GM21526 (cell line): ENCODE data around the gene PLAGL1.

Experiments
- ATAC-seq: cut with Tn5 transposase; IDR thresholded peaks from one replicate; pipeline ENCODE4 v1.9.1; 2021; ENCODE audit warnings: moderate library complexity; ENCODE audit not compliant: unreplicated experiment, low FRiP score

PLAGL1 gene

GRCh38 chr6:143967706-143968376 is 40.2 kb downstream of the PLAGL1 start:
- no peak for ATAC-seq

- ATAC-seq, result no peak
Observed at GRCh38 chr6:143966312-143966711, 41.7 kb downstream of the PLAGL1 start.

- no peak for ATAC-seq
Observed at GRCh38 chr6:143965503-143966171, 42.4 kb downstream of the PLAGL1 start.

GRCh38 chr6:143964674-143965081 is 43.4 kb downstream of the PLAGL1 start:
- ATAC-seq, result no peak

GRCh38 chr6:143963158-143963919 is 44.7 kb downstream of the PLAGL1 start:
- no peak for ATAC-seq

- ATAC-seq, result no peak
Observed at GRCh38 chr6:143961886-143962878, 45.9 kb downstream of the PLAGL1 start.

GRCh38 chr6:143961066-143961465 is 47.0 kb downstream of the PLAGL1 start:
- no peak for ATAC-seq

GRCh38 chr6:143959927-143960326 is 48.1 kb downstream of the PLAGL1 start:
- no peak for ATAC-seq

- ATAC-seq, result no peak
Observed at GRCh38 chr6:143958839-143959399, 49.1 kb downstream of the PLAGL1 start.

- ATAC-seq, result no peak
Observed at GRCh38 chr6:143957679-143958274, 50.3 kb downstream of the PLAGL1 start.

GRCh38 chr6:143955971-143956370 is 52.1 kb downstream of the PLAGL1 start:
- no peak for ATAC-seq

- ATAC-seq, result no peak
Observed at GRCh38 chr6:143953922-143954321, 54.1 kb downstream of the PLAGL1 start.

- ATAC-seq, result no peak
Observed at GRCh38 chr6:143952947-143953701, 54.9 kb downstream of the PLAGL1 start.

GRCh38 chr6:143952060-143952778 is 55.8 kb downstream of the PLAGL1 start:
- no peak for ATAC-seq

- no peak for ATAC-seq
Observed at GRCh38 chr6:143950875-143951274, 57.2 kb downstream of the PLAGL1 start.

- no peak for ATAC-seq
Observed at GRCh38 chr6:143949962-143950361, 58.1 kb downstream of the PLAGL1 start.

- ATAC-seq, result no peak
Observed at GRCh38 chr6:143949535-143949934, 58.5 kb downstream of the PLAGL1 start.

GRCh38 chr6:143948208-143948607 is 59.9 kb downstream of the PLAGL1 start:
- no peak for ATAC-seq
